Neural cell (in vitro differentiated cells): ENCODE results near the gene ANKS3. TPM values are rescaled to one million over a fixed set of nuclear protein-coding genes. Genes with fewer than 3 reads are reported as not detected.

Experiments
- H2AFZ ChIP-seq: fragments of 200-600, 300-800 bp; sonication (generic), shearing (Covaris generic); 2 replicates; pipeline ENCODE4 v1.6.0; 2014; ENCODE audit warnings: low read depth, mild to moderate bottlenecking, antibody characterized with exemption, low read length, moderate library complexity
- H3F3A ChIP-seq: fragments of 200-600 bp; shearing (Covaris generic); 2 replicates; pipeline ENCODE4 v1.6.1; 2016; ENCODE audit warnings: mild to moderate bottlenecking, moderate library complexity, mixed read lengths, antibody characterized with exemption, low read length; ENCODE audit not compliant: insufficient read depth, poor library complexity, severe bottlenecking
- H3K27ac ChIP-seq: fragments of 200-600, 300-800 bp; sonication (generic), shearing (Covaris generic); 2 replicates; pipeline ENCODE4 v1.5.1; 2014; ENCODE audit warnings: mild to moderate bottlenecking, low read length, moderate library complexity
- H3K27me3 ChIP-seq: fragments of 300-800, 200-600 bp; sonication (generic), shearing (Covaris generic); 2 replicates; pipeline ENCODE4 v1.6.0; 2014; ENCODE audit warnings: mild to moderate bottlenecking, low read depth, low read length, moderate library complexity; ENCODE audit not compliant: insufficient read depth
- H3K36me3 ChIP-seq: fragments of 300-800, 200-600 bp; sonication (generic), shearing (Covaris generic); 2 replicates; pipeline ENCODE4 v1.5.1; 2014; ENCODE audit warnings: mild to moderate bottlenecking, antibody characterized with exemption, low read length, moderate library complexity; ENCODE audit not compliant: insufficient read depth
- H3K4me2 ChIP-seq: fragments of 300-800, 200-600 bp; sonication (generic), shearing (Covaris generic); 2 replicates; pipeline ENCODE4 v1.6.0; 2014; ENCODE audit warnings: mild to moderate bottlenecking, low read length
- H3K4me3 ChIP-seq: fragments of 300-800, 200-600 bp; sonication (generic), shearing (Covaris generic); 2 replicates; pipeline ENCODE4 v1.5.1; 2014; ENCODE audit warnings: mild to moderate bottlenecking, low read length, moderate library complexity
- H3K79me2 ChIP-seq: fragments of 200-600 bp; shearing (Covaris generic); replicated peaks from 2 replicates; pipeline ENCODE4 v1.6.0; 2014; ENCODE audit warnings: mild to moderate bottlenecking, low read length, moderate library complexity; ENCODE audit not compliant: insufficient read depth
- H3K9ac ChIP-seq: fragments of 300-800, 200-600 bp; sonication (generic), shearing (Covaris generic); 2 replicates; pipeline ENCODE4 v1.6.1; 2016; ENCODE audit warnings: mild to moderate bottlenecking, low read length, mixed read lengths
- H3K9me2 ChIP-seq: fragments of 200-600 bp; shearing (Covaris generic); 2 replicates; pipeline ENCODE4 v1.6.1; 2016; ENCODE audit warnings: mild to moderate bottlenecking, low read length, mixed read lengths; ENCODE audit not compliant: insufficient read depth
- H3K9me3 ChIP-seq: fragments of 200-600, 300-800 bp; sonication (generic), shearing (Covaris generic); 2 replicates; pipeline ENCODE4 v1.6.1; 2016; ENCODE audit warnings: mild to moderate bottlenecking, mixed run types, low read length, moderate library complexity, mixed read lengths
- H4K20me1 ChIP-seq: fragments of 200-600 bp; shearing (Covaris generic); 2 replicates; pipeline ENCODE4 v1.6.1; 2016; ENCODE audit warnings: mild to moderate bottlenecking, mixed run types; ENCODE audit not compliant: insufficient read depth
- EP300 ChIP-seq: fragments of 450-650 bp; conservative IDR thresholded peaks from 2 replicates; pipeline ENCODE4 v1.6.1; 2014; ENCODE audit warnings: antibody characterized with exemption, mild to moderate bottlenecking, moderate library complexity; ENCODE audit not compliant: poor library complexity, severe bottlenecking
- EZH2 ChIP-seq: fragments of 200-600, 300-800 bp; shearing (Covaris generic), sonication (generic); IDR thresholded peaks from 2 replicates; pipeline ENCODE4 v1.6.1; 2014; ENCODE audit warnings: antibody characterized with exemption, low read length, borderline replicate concordance, mild to moderate bottlenecking; ENCODE audit not compliant: insufficient read depth, poor library complexity, severe bottlenecking
- MXI1 ChIP-seq: fragments of 450-650 bp; conservative IDR thresholded peaks from 2 replicates; pipeline ENCODE4 v1.6.1; 2014; ENCODE audit warnings: antibody characterized with exemption, mild to moderate bottlenecking; ENCODE audit not compliant: poor library complexity, severe bottlenecking
- POLR2AphosphoS5 ChIP-seq: IDR thresholded peaks from 2 replicates; pipeline ENCODE4 v1.6.1; 2012
- RAD21 ChIP-seq: fragments of 450-650 bp; conservative IDR thresholded peaks from 2 replicates; pipeline ENCODE4 v1.6.1; 2014; ENCODE audit warnings: antibody characterized with exemption, mild to moderate bottlenecking, moderate library complexity
- SMC3 ChIP-seq: fragments of 450-650 bp; conservative IDR thresholded peaks from 2 replicates; pipeline ENCODE4 v1.6.1; 2014; ENCODE audit warnings: antibody characterized with exemption, mild to moderate bottlenecking, moderate library complexity; ENCODE audit not compliant: poor library complexity
- TAF1 ChIP-seq: IDR thresholded peaks from 2 replicates; pipeline ENCODE4 v1.6.1; 2012; ENCODE audit warnings: low read depth
- polyA plus RNA-seq: library from polyadenylated mRNA; depleted of rRNA; stranded (reverse); fragments of >200 nt; gene quantifications from 2 replicates; pipeline ENCODE4 v1.2.3, GENCODE V29; 2014
- TF ChIP-seq, protein P1 (sequence below): fragments of 450-650 bp; IDR thresholded peaks from 2 replicates; pipeline ENCODE4 v1.5.1; 2014; ENCODE audit warnings: antibody characterized with exemption, mild to moderate bottlenecking, moderate library complexity; ENCODE audit not compliant: poor library complexity, severe bottlenecking
- TF ChIP-seq, protein P2 (sequence below): IDR thresholded peaks from 2 replicates; pipeline ENCODE4 v1.6.1; 2012; ENCODE audit warnings: borderline replicate concordance

Gene ANKS3
- polyA plus RNA-seq, 1 donor from 2014 or later: 53.9 TPM

DNA sequence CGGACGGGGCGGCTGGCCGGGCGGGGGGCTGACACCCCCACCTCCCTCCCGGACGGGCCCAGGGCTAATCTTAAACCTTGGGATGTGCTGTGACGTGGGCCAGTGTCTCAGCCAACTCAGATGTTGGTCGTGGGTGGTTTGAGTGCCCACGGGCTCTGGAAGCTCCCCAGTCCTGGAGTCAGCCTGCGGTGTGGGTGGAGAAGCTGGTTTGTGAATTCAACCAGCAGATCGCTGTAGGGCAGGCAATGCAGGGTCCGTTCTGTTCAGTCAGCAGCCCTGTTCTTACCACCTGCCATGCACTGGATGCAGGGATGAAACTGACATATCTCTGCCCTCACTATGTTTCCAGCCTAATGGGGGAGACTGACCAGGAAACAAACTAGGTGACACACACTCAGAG lies 40.9 kb upstream of the ANKS3 start (continued):
- TF ChIP-seq EP300: no peak
- no peak for TF ChIP-seq POLR2AphosphoS5
- TF ChIP-seq SMC3: no peak

DNA sequence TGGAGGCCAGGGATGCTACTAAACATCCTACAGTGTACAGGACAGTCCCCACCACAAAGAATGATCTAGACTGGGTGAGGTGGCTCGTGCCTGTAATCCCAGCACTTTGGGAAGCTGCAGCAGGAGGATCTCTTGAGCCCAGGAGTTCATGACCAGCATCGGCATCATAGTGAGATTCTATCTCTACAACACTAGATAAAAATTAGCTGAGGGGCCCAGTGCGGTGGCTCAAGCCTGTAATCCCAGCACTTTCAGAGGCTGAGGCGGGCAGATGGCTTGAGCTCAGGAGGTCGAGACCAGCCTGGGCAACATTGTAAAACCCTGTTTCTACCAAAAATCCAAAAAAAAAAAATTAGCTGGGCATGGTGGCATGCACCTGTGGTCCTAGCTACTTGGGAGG lies 38.3 kb upstream of the ANKS3 start:
- Histone ChIP-seq H3F3A (no peaks in the 10 kb centered on the region), H3K36me3 (no peaks in the 10 kb centered on the region), H2AFZ (no peak overlapping the region), H3K4me3 (no peak overlapping the region), H3K4me2 (no peak overlapping the region), H3K9me2 (no peaks in the 10 kb centered on the region), H3K9me3 (no peaks in the 10 kb centered on the region), H3K27ac (no peak overlapping the region), H3K79me2 (no peaks in the 10 kb centered on the region), H3K27me3 (no peaks in the 10 kb centered on the region), H4K20me1 (no peaks in the 10 kb centered on the region), H3K9ac (no peak overlapping the region)
- TF ChIP-seq TAF1 (no peak), RAD21 (no peak), MXI1 (no peak), EZH2 (no peak), EP300 (no peak), SMC3 (no peak), POLR2AphosphoS5 (no peak)
- TF ChIP-seq, protein P1, sequence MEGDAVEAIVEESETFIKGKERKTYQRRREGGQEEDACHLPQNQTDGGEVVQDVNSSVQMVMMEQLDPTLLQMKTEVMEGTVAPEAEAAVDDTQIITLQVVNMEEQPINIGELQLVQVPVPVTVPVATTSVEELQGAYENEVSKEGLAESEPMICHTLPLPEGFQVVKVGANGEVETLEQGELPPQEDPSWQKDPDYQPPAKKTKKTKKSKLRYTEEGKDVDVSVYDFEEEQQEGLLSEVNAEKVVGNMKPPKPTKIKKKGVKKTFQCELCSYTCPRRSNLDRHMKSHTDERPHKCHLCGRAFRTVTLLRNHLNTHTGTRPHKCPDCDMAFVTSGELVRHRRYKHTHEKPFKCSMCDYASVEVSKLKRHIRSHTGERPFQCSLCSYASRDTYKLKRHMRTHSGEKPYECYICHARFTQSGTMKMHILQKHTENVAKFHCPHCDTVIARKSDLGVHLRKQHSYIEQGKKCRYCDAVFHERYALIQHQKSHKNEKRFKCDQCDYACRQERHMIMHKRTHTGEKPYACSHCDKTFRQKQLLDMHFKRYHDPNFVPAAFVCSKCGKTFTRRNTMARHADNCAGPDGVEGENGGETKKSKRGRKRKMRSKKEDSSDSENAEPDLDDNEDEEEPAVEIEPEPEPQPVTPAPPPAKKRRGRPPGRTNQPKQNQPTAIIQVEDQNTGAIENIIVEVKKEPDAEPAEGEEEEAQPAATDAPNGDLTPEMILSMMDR: no peak
- TF ChIP-seq, protein P2, sequence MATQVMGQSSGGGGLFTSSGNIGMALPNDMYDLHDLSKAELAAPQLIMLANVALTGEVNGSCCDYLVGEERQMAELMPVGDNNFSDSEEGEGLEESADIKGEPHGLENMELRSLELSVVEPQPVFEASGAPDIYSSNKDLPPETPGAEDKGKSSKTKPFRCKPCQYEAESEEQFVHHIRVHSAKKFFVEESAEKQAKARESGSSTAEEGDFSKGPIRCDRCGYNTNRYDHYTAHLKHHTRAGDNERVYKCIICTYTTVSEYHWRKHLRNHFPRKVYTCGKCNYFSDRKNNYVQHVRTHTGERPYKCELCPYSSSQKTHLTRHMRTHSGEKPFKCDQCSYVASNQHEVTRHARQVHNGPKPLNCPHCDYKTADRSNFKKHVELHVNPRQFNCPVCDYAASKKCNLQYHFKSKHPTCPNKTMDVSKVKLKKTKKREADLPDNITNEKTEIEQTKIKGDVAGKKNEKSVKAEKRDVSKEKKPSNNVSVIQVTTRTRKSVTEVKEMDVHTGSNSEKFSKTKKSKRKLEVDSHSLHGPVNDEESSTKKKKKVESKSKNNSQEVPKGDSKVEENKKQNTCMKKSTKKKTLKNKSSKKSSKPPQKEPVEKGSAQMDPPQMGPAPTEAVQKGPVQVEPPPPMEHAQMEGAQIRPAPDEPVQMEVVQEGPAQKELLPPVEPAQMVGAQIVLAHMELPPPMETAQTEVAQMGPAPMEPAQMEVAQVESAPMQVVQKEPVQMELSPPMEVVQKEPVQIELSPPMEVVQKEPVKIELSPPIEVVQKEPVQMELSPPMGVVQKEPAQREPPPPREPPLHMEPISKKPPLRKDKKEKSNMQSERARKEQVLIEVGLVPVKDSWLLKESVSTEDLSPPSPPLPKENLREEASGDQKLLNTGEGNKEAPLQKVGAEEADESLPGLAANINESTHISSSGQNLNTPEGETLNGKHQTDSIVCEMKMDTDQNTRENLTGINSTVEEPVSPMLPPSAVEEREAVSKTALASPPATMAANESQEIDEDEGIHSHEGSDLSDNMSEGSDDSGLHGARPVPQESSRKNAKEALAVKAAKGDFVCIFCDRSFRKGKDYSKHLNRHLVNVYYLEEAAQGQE: no peak

GRCh38 chr16:4771646-4772045 lies 37.6 kb upstream of the ANKS3 start:
- TF ChIP-seq POLR2AphosphoS5 (no peak), RAD21 (no peak), EZH2 (no peak), SMC3 (no peak), TAF1 (no peak), EP300 (no peak), MXI1 (no peak)
- TF ChIP-seq, protein P1: no peak
- TF ChIP-seq, protein P2: no peak
- no peak overlapping the region for H2AFZ ChIP-seq
- H3K9me3 ChIP-seq: no peaks in the 10 kb centered on the region
- H3K4me3 ChIP-seq: no peak overlapping the region
- no peaks in the 10 kb centered on the region for H3K27me3 ChIP-seq
- H3K79me2 ChIP-seq: peaks cover 3% of the 10 kb centered on the region
- H3K4me2 ChIP-seq: no peak overlapping the region
- H3K9me2 ChIP-seq: no peaks in the 10 kb centered on the region
- no peaks in the 10 kb centered on the region for H4K20me1 ChIP-seq
- H3K36me3 ChIP-seq: no peaks in the 10 kb centered on the region
- H3K9ac ChIP-seq: no peak overlapping the region
- H3F3A ChIP-seq: no peaks in the 10 kb centered on the region
- H3K27ac ChIP-seq: no peak overlapping the region
